Panc1 (cell line): Measurements from ENCODE around the gene AHCYL1. TPM values are rescaled to one million over a fixed set of nuclear protein-coding genes. Genes with fewer than 3 reads are reported as not detected.

Source experiments
- ATAC-seq: fragments of 200-7000 bp; cut with Tn5 transposase; 2 replicates; pipeline ENCODE4 v1.9.1; 2020; ENCODE audit warnings: mild to moderate bottlenecking, moderate library complexity
- BruUV-seq: library from RNA; stranded (reverse); fragments of 400-500 nt; replicated peaks from 2 replicates; lab custom pipeline; 2021; lab: Mats Ljungman, UMichigan
- CTCF ChIA-PET: fragments of 300-600 bp; sonication (Branson Sonifier 250); formaldehyde crosslinking; loops from one replicate; lab custom pipeline; 2022; ENCODE audit warnings: antibody characterized with exemption; lab: Charles Lee
- POLR2A ChIA-PET: fragments of 300-600 bp; sonication (Branson Sonifier 250); formaldehyde crosslinking; loops from one replicate; lab custom pipeline; 2022; ENCODE audit warnings: antibody characterized with exemption; lab: Charles Lee
- DNase-seq: peaks from one replicate; pipeline ENCODE4 v3.0.0-alpha.2; 2010; ENCODE audit warnings: low read depth, low spot score
- H3K27ac ChIP-seq: 2 replicates; pipeline ENCODE4 v1.5.1; 2011; ENCODE audit warnings: mild to moderate bottlenecking, low read length, inconsistent platforms
- H3K27me3 ChIP-seq: fragments of 200-500 bp; sonication (Bioruptor generic); 2 replicates; pipeline ENCODE4 v1.6.0; 2014; ENCODE audit warnings: low read length, inconsistent platforms; ENCODE audit not compliant: control insufficient read depth, insufficient read depth
- H3K36me3 ChIP-seq: fragments of 200-500 bp; sonication (Bioruptor generic); 2 replicates; pipeline ENCODE4 v1.5.1; 2014; ENCODE audit warnings: inconsistent platforms, mild to moderate bottlenecking, low read length, moderate library complexity; ENCODE audit not compliant: control insufficient read depth, insufficient read depth
- H3K4me1 ChIP-seq: 2 replicates; pipeline ENCODE4 v1.5.1; 2011; ENCODE audit warnings: inconsistent platforms, mild to moderate bottlenecking, low read length, moderate library complexity; ENCODE audit not compliant: control insufficient read depth, insufficient read depth
- H3K4me3 ChIP-seq, 2 experiments: 2 replicates each; pipeline ENCODE4 v1.5.1; 2011 to 2012; ENCODE audit warnings: low read depth in 2 of 2, low read length in 2 of 2, mild to moderate bottlenecking in 2 of 2, inconsistent platforms in 1 of 2, moderate library complexity in 1 of 2
- H3K9me3 ChIP-seq: fragments of 200-500 bp; sonication (Bioruptor generic); 2 replicates; pipeline ENCODE4 v1.5.1; 2014; ENCODE audit warnings: low read depth, mild to moderate bottlenecking, inconsistent platforms, low read length, moderate library complexity; ENCODE audit not compliant: control insufficient read depth, insufficient read depth
- POLR2AphosphoS5 ChIP-seq: IDR thresholded peaks from 2 replicates; pipeline ENCODE4 v1.6.1; 2012; ENCODE audit warnings: mild to moderate bottlenecking, low read depth, low read length, moderate library complexity
- SIN3A ChIP-seq: IDR thresholded peaks from 2 replicates; pipeline ENCODE4 v1.6.1; 2012; ENCODE audit warnings: low read depth, mild to moderate bottlenecking, low read length, moderate library complexity, borderline replicate concordance; ENCODE audit not compliant: insufficient read depth
- TCF7L2 ChIP-seq: IDR thresholded peaks from 2 replicates; pipeline ENCODE4 v1.6.1; 2011; ENCODE audit warnings: mild to moderate bottlenecking, low read depth, low read length, inconsistent platforms
- in situ Hi-C: cut with HindIII; loops from 2 replicates; pipeline ENCODE4 v1.10.0; 2016; ENCODE audit warnings: low sequenced_read_pairs, low pct_unique_long_range_greater_than_20kb
- intact Hi-C: fragments of 100-400 bp; cut with micrococcal nuclease; formaldehyde crosslinking; loops from one replicate; pipeline ENCODE4 v1.10.0; 2022; ENCODE audit not compliant: unreplicated experiment
- total RNA-seq: library from RNA; stranded (reverse); gene quantifications from one replicate; pipeline ENCODE4 v1.2.1, GENCODE V29; 2021; ENCODE audit not compliant: unreplicated experiment
- TF ChIP-seq, protein P1 (sequence below), 2 experiments: IDR thresholded peaks; 2 replicates each; pipeline ENCODE4 v1.6.1; 2011 to 2012; ENCODE audit warnings: low read depth in 2 of 2, control low read depth in 1 of 2, low read length in 1 of 2, mild to moderate bottlenecking in 1 of 2, moderate library complexity in 1 of 2; ENCODE audit not compliant: insufficient read depth in 1 of 2
- TF ChIP-seq, protein P2 (sequence below): fragments of 450-650 bp; IDR thresholded peaks from 2 replicates; pipeline ENCODE4 v1.5.1; 2017; ENCODE audit warnings: mild to moderate bottlenecking

AHCYL1 gene
- total RNA-seq, 1 experiment from 2014 or later, result 174 TPM

DNA sequence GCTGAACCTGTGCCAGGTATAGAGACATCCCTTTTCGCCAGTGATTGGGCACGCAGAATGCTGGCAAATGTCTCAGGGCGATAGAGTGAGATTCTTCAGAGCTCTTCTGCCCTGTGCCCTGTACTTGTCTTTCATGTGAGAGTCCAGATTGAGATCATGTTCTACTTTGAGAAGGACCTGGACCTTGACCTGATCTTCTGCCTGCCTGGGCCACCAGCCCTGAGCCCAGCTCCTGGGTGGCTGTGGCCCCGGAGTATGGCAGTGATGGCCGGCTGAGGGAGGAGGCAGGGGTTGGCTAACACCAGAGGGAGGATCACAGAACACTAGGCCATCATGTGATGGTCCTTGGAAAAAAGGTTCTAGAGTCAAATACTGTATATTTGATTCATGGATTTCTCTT is 63.7 kb downstream of the AHCYL1 start:
- H3K27me3 ChIP-seq, result no peaks in the 10 kb centered on the region
- CTCF ChIA-PET, result no interaction called here
- no peaks in the 10 kb centered on the region for H3K4me1 ChIP-seq
- ATAC-seq, result no peak
- no peak for DNase-seq
- intact Hi-C loops, result no loop called here
- BruUV-seq, result no TSS peak
- TF ChIP-seq TCF7L2, result no peak
- no peak for TF ChIP-seq SIN3A
- no peak for TF ChIP-seq POLR2AphosphoS5
- TF ChIP-seq, protein P1, sequence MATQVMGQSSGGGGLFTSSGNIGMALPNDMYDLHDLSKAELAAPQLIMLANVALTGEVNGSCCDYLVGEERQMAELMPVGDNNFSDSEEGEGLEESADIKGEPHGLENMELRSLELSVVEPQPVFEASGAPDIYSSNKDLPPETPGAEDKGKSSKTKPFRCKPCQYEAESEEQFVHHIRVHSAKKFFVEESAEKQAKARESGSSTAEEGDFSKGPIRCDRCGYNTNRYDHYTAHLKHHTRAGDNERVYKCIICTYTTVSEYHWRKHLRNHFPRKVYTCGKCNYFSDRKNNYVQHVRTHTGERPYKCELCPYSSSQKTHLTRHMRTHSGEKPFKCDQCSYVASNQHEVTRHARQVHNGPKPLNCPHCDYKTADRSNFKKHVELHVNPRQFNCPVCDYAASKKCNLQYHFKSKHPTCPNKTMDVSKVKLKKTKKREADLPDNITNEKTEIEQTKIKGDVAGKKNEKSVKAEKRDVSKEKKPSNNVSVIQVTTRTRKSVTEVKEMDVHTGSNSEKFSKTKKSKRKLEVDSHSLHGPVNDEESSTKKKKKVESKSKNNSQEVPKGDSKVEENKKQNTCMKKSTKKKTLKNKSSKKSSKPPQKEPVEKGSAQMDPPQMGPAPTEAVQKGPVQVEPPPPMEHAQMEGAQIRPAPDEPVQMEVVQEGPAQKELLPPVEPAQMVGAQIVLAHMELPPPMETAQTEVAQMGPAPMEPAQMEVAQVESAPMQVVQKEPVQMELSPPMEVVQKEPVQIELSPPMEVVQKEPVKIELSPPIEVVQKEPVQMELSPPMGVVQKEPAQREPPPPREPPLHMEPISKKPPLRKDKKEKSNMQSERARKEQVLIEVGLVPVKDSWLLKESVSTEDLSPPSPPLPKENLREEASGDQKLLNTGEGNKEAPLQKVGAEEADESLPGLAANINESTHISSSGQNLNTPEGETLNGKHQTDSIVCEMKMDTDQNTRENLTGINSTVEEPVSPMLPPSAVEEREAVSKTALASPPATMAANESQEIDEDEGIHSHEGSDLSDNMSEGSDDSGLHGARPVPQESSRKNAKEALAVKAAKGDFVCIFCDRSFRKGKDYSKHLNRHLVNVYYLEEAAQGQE (IDR thresholded peaks at IDR 0.05; ENCODE audit: insufficient read depth in 1 of 2, low read depth in 2 of 2, low read length in 1 of 2), result no peak
- TF ChIP-seq, protein P2, sequence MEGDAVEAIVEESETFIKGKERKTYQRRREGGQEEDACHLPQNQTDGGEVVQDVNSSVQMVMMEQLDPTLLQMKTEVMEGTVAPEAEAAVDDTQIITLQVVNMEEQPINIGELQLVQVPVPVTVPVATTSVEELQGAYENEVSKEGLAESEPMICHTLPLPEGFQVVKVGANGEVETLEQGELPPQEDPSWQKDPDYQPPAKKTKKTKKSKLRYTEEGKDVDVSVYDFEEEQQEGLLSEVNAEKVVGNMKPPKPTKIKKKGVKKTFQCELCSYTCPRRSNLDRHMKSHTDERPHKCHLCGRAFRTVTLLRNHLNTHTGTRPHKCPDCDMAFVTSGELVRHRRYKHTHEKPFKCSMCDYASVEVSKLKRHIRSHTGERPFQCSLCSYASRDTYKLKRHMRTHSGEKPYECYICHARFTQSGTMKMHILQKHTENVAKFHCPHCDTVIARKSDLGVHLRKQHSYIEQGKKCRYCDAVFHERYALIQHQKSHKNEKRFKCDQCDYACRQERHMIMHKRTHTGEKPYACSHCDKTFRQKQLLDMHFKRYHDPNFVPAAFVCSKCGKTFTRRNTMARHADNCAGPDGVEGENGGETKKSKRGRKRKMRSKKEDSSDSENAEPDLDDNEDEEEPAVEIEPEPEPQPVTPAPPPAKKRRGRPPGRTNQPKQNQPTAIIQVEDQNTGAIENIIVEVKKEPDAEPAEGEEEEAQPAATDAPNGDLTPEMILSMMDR, result no peak
- H3K4me3 ChIP-seq, result no peak overlapping the region
- H3K36me3 ChIP-seq, result peaks cover 10% of the 10 kb centered on the region; the same call in 1 of the 2 replicates
- in situ Hi-C loops, result no loop called here
- no peaks in the 10 kb centered on the region for H3K9me3 ChIP-seq
- H3K27ac ChIP-seq, result no peak overlapping the region
- POLR2A ChIA-PET, result no interaction called here

DNA sequence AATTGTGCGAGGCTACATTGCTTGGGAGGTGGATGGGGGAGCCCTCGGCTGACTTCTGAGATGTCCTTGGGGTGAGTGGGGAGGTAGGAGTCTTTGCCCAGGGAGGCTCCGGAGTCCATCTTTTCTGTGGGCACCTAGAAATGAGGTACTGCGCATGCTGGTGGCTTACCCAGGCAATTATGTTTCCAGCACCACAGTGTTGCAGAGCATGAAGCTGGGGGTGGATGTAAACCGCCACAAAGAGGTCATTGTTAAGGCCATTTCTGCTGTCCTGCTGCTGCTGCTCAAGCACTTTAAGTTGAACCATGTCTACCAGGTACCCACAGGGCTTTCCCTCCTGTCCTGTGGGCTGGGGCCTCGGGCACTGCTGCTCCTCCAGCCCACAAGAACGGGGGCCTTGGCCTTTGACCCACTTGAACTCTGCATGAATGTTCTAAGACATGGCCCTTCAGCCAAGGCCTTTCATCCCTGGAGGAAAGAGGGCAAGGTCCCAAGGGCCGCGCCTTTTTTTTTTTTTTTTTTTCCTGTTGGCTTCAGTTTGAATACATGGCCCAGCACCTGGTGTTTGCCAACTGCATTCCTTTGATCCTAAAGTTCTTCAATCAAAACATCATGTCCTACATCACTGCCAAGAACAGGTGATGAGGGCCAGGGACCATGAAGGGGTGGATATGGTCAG is 64.5 kb downstream of the AHCYL1 start:
- Histone ChIP-seq H3K4me3 (no peak overlapping the region), H3K27me3 (no peaks in the 10 kb centered on the region), H3K27ac (no peak overlapping the region), H3K4me1 (no peaks in the 10 kb centered on the region), H3K36me3 (peaks cover 9% of the 10 kb centered on the region; the same call in 1 of the 2 replicates), H3K9me3 (no peaks in the 10 kb centered on the region)
- in situ Hi-C loops, result no loop called here
- ATAC-seq (no peak), DNase-seq (no peak)
- intact Hi-C loops, result no loop called here
- BruUV-seq, result no TSS peak
- ChIA-PET POLR2A (no interaction called here), CTCF (no interaction called here)
- TF ChIP-seq TCF7L2 (no peak), POLR2AphosphoS5 (no peak)
- TF ChIP-seq, protein P2, result no peak
- TF ChIP-seq, protein P1 (IDR thresholded peaks at IDR 0.05; ENCODE audit: insufficient read depth in 1 of 2, low read depth in 2 of 2, low read length in 1 of 2), result no peak
